GM21423 (cell line): ENCODE measurements around the gene SIDT2.
"Not testable (repeated sequence)": the region's sequence is repeated elsewhere in the genome, so short reads cannot be mapped to it uniquely, and the experiment has no call there.

Experiments
- ATAC-seq: cut with Tn5 transposase; IDR thresholded peaks from one replicate; pipeline ENCODE4 v1.9.1; 2021; ENCODE audit warnings: mild to moderate bottlenecking, moderate library complexity; ENCODE audit not compliant: unreplicated experiment

Gene SIDT2

GRCh38 chr11:117171404-117172061 is 7.0 kb upstream of the SIDT2 start:
- ATAC-seq, result no peak

DNA sequence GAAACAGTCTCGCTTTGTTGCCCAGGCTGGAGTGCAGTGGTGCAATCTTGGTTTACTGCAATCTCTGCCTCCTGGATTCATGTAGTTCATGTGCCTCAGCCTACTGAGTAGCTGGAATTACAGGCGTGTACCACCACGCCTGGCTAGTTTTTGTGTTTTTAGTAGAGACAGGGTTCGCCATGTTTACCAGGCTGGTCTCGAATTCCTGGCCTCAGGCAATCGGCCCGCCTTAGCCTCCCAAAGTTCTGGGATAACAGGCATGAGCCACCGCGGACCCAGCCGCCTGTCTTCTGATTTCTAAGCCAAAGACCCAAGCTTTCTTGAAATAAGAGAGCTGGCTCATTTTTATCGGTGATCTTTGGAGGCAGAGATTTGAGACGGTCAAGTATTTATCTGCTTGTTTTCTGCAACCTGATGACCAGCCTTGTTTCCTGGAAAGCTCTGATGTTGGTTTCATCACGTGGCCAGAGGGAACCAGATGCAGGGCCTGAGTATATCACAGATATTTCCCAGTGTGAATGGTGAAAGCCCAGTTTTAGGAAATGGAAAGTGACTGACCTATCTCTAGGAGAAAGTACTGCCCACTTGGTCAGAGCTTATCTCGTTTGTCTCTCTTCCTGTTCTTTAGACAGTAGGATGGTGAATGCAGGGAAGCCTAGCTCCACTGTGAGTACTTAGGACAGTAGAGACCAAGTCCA is 5.7 kb upstream of the SIDT2 start:
- no peak for ATAC-seq

GRCh38 chr11:117175104-117175503 is 3.4 kb upstream of the SIDT2 start:
- ATAC-seq, result no peak

DNA sequence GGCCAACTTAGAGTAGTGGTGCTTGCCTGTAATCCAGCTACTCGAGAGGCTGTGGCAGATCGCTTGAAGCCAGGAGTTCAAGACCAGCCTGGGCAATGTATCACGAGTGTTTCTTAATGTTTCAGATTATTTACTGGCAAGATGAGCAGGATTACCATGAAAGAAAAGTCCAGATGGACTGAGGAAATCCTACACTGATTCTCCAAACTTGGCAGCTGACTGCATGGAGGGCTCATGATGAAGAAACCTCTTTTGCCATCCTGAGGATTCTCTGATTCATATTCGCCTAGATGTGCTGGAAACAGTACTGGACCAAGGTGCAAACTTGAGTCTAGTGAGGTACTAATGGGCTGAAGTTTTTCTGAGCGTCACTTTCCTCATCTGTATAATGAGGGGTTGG is 2.8 kb upstream of the SIDT2 start:
- no peak for ATAC-seq

DNA sequence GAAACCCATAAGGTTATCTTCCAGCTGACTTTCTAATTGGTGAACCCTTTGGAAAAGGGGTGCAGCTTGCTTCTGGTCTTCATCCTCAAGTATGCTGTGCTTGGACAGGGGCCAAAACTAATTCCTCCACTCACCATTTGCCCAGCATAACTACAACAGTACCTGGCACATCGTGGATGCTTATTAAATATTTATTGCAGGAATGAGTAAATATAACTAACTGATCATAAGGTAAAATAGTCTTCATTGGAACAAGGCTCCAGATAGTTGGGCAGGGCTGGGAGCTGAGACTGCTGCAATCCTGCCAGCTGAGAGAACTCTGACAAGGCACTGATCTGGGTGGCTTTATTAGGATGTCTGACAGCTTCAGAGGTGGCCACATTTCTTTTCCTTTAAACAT is 2.4 kb upstream of the SIDT2 start:
- ATAC-seq, result no peak

DNA sequence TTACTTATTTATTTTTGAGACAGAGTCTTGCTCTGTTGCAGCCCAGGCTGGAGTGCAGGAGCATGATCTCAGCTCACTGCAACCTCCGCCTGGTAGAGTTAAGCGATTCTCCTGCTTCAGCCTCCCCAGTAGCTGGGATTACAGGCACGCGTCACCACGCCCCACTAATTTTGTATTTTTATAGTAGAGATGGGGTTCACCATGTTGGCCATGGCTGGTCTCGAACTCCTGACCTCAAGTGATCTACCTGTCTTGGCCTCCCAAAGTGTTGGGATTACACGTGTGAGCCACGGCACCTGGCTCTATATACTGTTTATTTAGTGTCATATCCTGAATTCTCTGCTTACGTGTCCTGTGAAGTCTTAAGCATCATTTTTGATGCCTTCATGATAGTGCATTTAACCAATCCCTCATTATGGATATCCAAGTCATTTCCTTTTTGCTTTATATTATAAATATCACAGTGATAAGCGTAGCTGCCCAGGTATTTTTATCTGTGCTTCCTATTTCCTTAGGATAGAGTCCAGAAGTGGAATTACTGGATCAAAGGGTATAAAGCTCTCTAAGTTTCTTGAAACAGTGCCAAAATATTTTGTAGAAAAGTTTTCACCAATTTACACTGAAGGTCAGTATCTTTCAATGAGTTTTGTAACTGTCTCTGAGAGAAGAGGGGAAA is 871 bp upstream of the SIDT2 start:
- no peak for ATAC-seq

GRCh38 chr11:117179048-117179999 is 781 bp downstream of the SIDT2 start:
- peak; percentile 19 for ATAC-seq

DNA sequence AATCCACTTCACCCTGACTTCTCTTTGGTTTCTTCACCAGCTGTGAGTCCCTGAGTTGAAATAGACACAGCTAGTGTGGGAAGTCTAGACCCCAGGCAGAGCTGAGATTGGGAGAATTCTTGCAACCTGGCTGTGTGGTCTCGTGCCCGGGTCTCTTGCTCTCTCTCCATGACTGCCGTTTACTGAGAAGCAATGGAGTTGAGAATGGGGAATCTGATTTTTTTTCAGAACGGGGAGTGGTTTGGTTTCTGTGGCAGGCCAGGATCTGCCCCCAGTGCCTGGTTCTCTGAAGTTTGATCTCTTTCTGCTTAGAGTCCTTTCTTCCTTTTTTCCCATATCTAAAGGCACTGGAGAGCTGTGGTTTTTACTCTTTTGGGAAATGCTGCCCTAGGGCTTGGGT is 1.5 kb downstream of the SIDT2 start:
- peak; percentile 2 for ATAC-seq

GRCh38 chr11:117180661-117181585 is 2.4 kb downstream of the SIDT2 start:
- no peak for ATAC-seq

- ATAC-seq, result no peak
These were observed 3.3 kb downstream of the SIDT2 start for GRCh38 chr11:117181586-117182550.

DNA sequence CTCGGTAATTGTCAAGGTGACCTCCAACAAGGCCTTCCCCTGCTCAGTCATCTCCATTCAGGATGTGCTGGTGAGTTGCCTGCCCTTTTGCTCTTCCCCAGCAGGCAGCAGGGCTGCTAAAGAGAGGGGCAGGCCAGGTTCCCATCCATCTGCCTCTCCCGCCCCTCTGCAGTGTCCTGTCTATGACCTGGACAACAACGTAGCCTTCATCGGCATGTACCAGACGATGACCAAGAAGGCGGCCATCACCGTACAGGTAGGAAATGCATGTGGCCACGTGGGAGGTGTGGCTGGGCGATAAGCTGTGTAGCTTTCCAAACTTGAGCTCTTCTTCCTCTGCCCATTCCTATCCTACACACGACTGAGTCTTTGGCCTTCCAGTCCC is 4.0 kb downstream of the SIDT2 start:
- no peak for ATAC-seq

GRCh38 chr11:117183178-117183577 is 4.6 kb downstream of the SIDT2 start:
- ATAC-seq, result not testable (repeated sequence)

- no peak for ATAC-seq
These were observed 5.3 kb downstream of the SIDT2 start for GRCh38 chr11:117183724-117184349.

- ATAC-seq, result no peak
These were observed 7.3 kb downstream of the SIDT2 start for GRCh38 chr11:117185736-117186430.

DNA sequence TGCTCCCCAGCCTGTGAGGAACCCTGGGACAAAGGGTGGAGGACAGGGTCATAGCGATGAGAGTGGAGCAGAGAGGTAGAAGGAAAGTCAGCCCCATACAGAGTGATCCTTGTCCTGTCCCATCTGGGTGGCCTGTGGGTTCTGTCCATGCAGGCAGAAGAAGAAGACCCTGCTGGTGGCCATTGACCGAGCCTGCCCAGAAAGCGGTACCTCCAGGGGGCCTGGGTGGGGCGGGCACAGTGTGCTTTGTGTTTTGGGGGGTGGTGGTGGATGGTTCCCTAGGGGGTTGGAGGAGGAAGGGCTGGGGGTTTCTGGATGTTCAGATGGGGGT is 7.9 kb downstream of the SIDT2 start:
- no peak for ATAC-seq

GRCh38 chr11:117187007-117187406 is 8.5 kb downstream of the SIDT2 start:
- no peak for ATAC-seq

- ATAC-seq, result no peak
These were observed 8.9 kb downstream of the SIDT2 start for GRCh38 chr11:117187428-117187798.
